K562 (cell line): ENCODE measurements around the gene PPP1R15B. TPM values are rescaled to one million over a fixed set of nuclear protein-coding genes. Genes with fewer than 3 reads are reported as not detected.

Source experiments
- BHLHE40 ChIP-seq: IDR thresholded peaks from 2 replicates; pipeline ENCODE4 v1.6.1; 2011; ENCODE audit warnings: low read length, improper control_type of control experiment
- BRD4 ChIP-seq: fragments of 200-600 bp; sonication (generic); IDR thresholded peaks from 2 replicates; pipeline ENCODE4 v1.6.1; 2017; ENCODE audit warnings: inconsistent platforms
- CAMTA2 ChIP-seq: fragments of 250-450 bp; sonication (Bioruptor Pico); conservative IDR thresholded peaks from 2 replicates; pipeline ENCODE4 v1.5.1; 2022
- DIDO1 ChIP-seq: fragments of 450-650 bp; IDR thresholded peaks from 2 replicates; pipeline ENCODE4 v1.6.1; 2016; ENCODE audit warnings: low read depth, missing biosample characterization, missing genetic modification characterization
- ETV6 ChIP-seq, 3 experiments: fragments of 150-350 bp in 1 of 3; sonication (generic) in 1 of 3; formaldehyde crosslinking in 1 of 3; IDR thresholded peaks; 2 replicates each; pipeline versions ENCODE4 v1.6.1 to v1.8.0; 2014 to 2022; ENCODE audit warnings: borderline replicate concordance in 2 of 3, low read depth in 2 of 3, antibody characterized with exemption in 1 of 3, low read length in 1 of 3, mild to moderate bottlenecking in 1 of 3, missing genetic modification reagents in 1 of 3
- FOXK2 ChIP-seq, 2 experiments: fragments of 450-650 bp; IDR thresholded peaks in 1 of 2; conservative IDR thresholded peaks in 1 of 2; 2 replicates each; pipeline ENCODE4 v1.6.1; 2016; ENCODE audit warnings: low read depth in 2 of 2, mild to moderate bottlenecking in 1 of 2
- MYC ChIP-seq, 2 experiments: fragments of 250-450 bp in 1 of 2; sonication (Bioruptor Pico) in 1 of 2; IDR thresholded peaks; 2 replicates each; pipeline versions ENCODE4 v1.5.1 to v1.6.1; 2012 to 2021; ENCODE audit warnings: low read depth in 2 of 2, borderline replicate concordance in 1 of 2, improper control_type of control experiment in 1 of 2, low read length in 1 of 2, mild to moderate bottlenecking in 1 of 2, moderate library complexity in 1 of 2
- RFX1 ChIP-seq: fragments of 450-650 bp; IDR thresholded peaks from 2 replicates; pipeline ENCODE4 v1.6.1; 2016; ENCODE audit warnings: mild to moderate bottlenecking, moderate library complexity
- SAFB ChIP-seq: fragments of 200-400 bp; formaldehyde crosslinking; IDR thresholded peaks from 2 replicates; pipeline ENCODE4 v1.6.1; 2017; ENCODE audit warnings: low read depth, low read length, borderline replicate concordance
- TFAM ChIP-seq: fragments of 250-450 bp; sonication (Bioruptor Pico); conservative IDR thresholded peaks from 2 replicates; pipeline ENCODE4 v1.5.0; 2021; ENCODE audit warnings: mild to moderate bottlenecking, moderate library complexity
- ZNF436 ChIP-seq: fragments of 250-450, 450-650 bp; sonication (Bioruptor Pico); formaldehyde crosslinking; IDR thresholded peaks from 2 replicates; pipeline ENCODE4 v1.7.0; 2020; ENCODE audit warnings: mild to moderate bottlenecking
- ZNF444 ChIP-seq: fragments of 250-450 bp; sonication (Bioruptor Pico); IDR thresholded peaks from 2 replicates; pipeline ENCODE4 v1.4.0; 2020; ENCODE audit warnings: mild to moderate bottlenecking, moderate library complexity
- polyA plus RNA-seq, 8 experiments: library from polyadenylated mRNA; depleted of rRNA in 4 of 8; stranded (reverse) in 5 of 8; unstranded in 3 of 8; fragments of >200 nt; fragmentation: Nextera tagmentation in 2 of 8; fragmentation: Illumina TruSeq in 1 of 8; extraction: Ambion mirVana in 2 of 8; extraction: Trizol in 1 of 8; gene quantifications; 2 replicates each; pipeline versions ENCODE4 v1.2.1 to v1.2.3, GENCODE V29; 2011 to 2014; ENCODE audit warnings: inconsistent platforms in 1 of 8, missing spikeins in 1 of 8
- total RNA-seq, 7 experiments: library from RNA; depleted of rRNA in 6 of 7; stranded (reverse); fragments of >200 nt in 6 of 7; fragmentation: Illumina TruSeq in 2 of 7; extraction: Trizol in 2 of 7; gene quantifications; 2 replicates each; pipeline versions ENCODE4 v1.2.1 to v1.2.3, GENCODE V29; 2011 to 2021; ENCODE audit warnings: low replicate concordance in 1 of 7
- TF ChIP-seq, protein P1 (sequence below): sonication (generic); formaldehyde crosslinking; IDR thresholded peaks from 2 replicates; pipeline ENCODE4 v1.8.1; 2023; ENCODE audit warnings: mild to moderate bottlenecking, missing genetic modification reagents, moderate library complexity

Gene PPP1R15B
- total and polyA plus RNA-seq, 9 of the 15 experiments (the other 6 are each of a cell fraction or from before 2014, with no cell fraction given): 17.0 to 48.1 (median 30.8) TPM

DNA sequence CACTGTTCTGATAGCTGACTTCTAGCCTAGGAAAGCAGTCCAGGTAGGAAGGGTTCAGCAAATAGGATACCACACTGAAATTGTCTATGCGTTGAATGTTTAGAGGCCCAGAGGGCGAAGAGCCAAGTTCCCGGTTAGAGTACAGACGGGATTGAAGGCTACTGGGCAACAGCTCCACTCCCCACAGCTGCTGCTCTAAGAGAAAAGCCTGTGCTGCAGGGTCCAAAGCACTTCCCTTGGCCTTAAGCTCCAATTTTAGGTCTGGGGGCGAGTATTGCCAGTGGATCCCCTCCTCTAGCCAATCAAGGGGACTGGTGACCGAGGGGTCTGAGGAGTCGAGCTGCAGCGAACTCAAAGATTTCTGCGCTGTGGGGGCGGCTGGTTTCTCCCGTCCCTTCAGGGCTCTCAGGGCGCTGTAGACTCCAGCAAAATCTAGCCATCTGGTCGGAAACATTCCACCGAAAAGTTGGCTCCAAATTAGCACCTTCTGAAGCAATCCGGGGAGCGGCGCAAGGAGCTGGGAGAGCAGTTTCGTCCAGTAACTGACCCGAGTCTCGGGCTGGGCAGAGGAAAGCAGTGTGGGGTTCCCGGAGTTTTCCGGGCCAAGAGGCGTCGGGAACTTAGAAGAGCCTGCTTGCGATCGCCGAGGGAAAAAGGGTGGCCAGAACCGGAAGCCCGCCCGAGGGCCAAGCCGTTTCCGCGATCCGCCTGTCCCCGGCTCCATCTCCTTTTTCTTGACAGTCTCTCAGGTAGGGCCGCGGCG lies 748 bp downstream of the PPP1R15B start (continued):
- TF ChIP-seq ETV6 (IDR thresholded peaks at IDR 0.05; ENCODE audit: borderline replicate concordance in 1 of 2, low read depth in 2 of 2, low read length in 1 of 2) (0 out of 4 replicates have a peak, but pooled peaks have one; percentile 4 to 7), ETV6 (CRISPR knock-in tag; IDR thresholded peaks at IDR 0.05; ENCODE audit: borderline replicate concordance) (no peak), DIDO1 (tag) (no peak), MYC (IDR thresholded peaks at IDR 0.05; ENCODE audit: low read depth, low read length) (no peak), MYC (CRISPR knock-in tag; IDR thresholded peaks at IDR 0.05; ENCODE audit: borderline replicate concordance, low read depth) (no peak), FOXK2 (conservative IDR thresholded peaks at IDR 0.05 in 1 of 2, IDR thresholded peaks at IDR 0.05 in 1 of 2; ENCODE audit: low read depth in 2 of 2) (no peak), BRD4 (peak; percentile 43; the same call in 1 of the 2 replicates), SAFB (0 out of 2 replicates have a peak, but pooled peaks have one; percentile 33), ZNF436 (no peak), RFX1 (no peak), CAMTA2 (0 out of 2 replicates have a peak, but pooled peaks have one; percentile 16), BHLHE40 (no peak), ZNF444 (no peak), TFAM (CRISPR knock-in tag) (no peak)
- TF ChIP-seq, protein P1, sequence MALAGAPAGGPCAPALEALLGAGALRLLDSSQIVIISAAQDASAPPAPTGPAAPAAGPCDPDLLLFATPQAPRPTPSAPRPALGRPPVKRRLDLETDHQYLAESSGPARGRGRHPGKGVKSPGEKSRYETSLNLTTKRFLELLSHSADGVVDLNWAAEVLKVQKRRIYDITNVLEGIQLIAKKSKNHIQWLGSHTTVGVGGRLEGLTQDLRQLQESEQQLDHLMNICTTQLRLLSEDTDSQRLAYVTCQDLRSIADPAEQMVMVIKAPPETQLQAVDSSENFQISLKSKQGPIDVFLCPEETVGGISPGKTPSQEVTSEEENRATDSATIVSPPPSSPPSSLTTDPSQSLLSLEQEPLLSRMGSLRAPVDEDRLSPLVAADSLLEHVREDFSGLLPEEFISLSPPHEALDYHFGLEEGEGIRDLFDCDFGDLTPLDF (CRISPR knock-in tag): no peak
